ENCODE measurements around the gene CCDC93. TPM values are rescaled to one million over a fixed set of nuclear protein-coding genes. Genes with fewer than 3 reads are reported as not detected.

The CCDC93 gene
- total RNA-seq, result 10 to 100 TPM; 14.5 to 33.8 (median 26.4) TPM
- 10 to 100 TPM; 10.3 to 25.4 TPM for polyA plus RNA-seq
- long read RNA-seq, donor 1, full-length matches to known transcripts, result 1 of 54 reads
- long read RNA-seq, donor 1, partial matches to known transcripts, result 39 of 54 reads
- long read RNA-seq, donor 1, other reads (novel, unspliced or antisense), result 14 of 54 reads
- long read RNA-seq, donor 2, full-length matches to known transcripts, result 7 of 15 reads
- long read RNA-seq, donor 2, partial matches to known transcripts, result 8 of 15 reads
- long read RNA-seq, donor 2, other reads (novel, unspliced or antisense), result 0 of 15 reads
- long read RNA-seq, donor 3, full-length matches to known transcripts, result 3 of 15 reads
- long read RNA-seq, donor 3, partial matches to known transcripts, result 4 of 15 reads
- long read RNA-seq, donor 3, other reads (novel, unspliced or antisense), result 8 of 15 reads

DNA sequence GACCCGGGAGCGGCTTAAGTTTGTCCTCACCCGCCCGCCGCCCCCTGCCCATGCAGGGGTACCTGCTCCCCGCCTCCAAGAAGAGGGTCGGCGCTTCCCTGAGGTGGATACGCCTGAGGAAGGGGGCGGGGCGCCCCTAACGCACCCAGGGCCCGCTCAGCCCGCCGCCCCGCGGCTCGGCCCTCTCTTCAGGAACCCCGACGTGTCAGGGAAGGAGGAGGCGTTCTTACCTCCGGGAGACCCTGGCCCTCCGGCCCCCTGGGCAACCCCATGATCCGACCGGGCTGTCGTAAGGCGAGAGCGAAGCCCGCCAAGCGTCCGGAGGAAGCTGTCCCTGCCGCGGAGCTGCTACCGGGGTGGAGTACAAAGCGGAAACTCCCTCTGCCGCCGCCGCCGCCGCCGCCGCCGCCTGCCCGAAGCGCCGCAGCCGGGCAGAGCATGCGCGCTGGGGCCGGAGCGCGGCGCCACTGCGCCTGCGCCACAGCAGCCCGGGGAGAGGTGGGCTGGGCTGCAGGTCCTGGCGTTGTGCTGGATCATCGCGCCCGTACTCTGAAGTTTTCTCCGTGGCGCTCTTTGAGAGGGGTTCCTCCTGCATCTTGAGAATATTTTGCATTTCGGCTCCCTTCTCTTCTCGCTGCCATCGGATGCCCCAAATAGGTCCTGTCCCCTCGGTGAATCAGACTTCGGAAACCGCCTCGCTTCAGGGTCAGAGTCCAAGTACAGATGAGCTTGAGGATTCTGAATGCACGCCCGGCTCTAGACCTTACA lies at the start of gene CCDC93:
CCDC93 (minus strand) TSS at position 347 of the 768 bp plus-strand sequence; CDS start at position 272, 75 bp downstream.
- TF ChIP-seq, protein P1, sequence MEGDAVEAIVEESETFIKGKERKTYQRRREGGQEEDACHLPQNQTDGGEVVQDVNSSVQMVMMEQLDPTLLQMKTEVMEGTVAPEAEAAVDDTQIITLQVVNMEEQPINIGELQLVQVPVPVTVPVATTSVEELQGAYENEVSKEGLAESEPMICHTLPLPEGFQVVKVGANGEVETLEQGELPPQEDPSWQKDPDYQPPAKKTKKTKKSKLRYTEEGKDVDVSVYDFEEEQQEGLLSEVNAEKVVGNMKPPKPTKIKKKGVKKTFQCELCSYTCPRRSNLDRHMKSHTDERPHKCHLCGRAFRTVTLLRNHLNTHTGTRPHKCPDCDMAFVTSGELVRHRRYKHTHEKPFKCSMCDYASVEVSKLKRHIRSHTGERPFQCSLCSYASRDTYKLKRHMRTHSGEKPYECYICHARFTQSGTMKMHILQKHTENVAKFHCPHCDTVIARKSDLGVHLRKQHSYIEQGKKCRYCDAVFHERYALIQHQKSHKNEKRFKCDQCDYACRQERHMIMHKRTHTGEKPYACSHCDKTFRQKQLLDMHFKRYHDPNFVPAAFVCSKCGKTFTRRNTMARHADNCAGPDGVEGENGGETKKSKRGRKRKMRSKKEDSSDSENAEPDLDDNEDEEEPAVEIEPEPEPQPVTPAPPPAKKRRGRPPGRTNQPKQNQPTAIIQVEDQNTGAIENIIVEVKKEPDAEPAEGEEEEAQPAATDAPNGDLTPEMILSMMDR (IDR thresholded peaks at IDR 0.05), result no peak
- TF ChIP-seq POLR2A (IDR thresholded peaks at IDR 0.05), result peak; percentile 45
- Histone ChIP-seq H3K9me3 (no peaks in the 10 kb centered on the region), H3K27ac (peak within 1 kb of the TSS; percentile 13 to 81), H3K27me3 (no peaks in the 10 kb centered on the region), H3K36me3 (no peaks in the 10 kb centered on the region), H3K4me1 (ENCODE audit: insufficient read depth) (peaks cover 3% of the 10 kb centered on the region), H3K4me3 (peak within 1 kb of the TSS; percentile 77)
- 0 to 1% (median 1%) methylated on average over 28 to 71 of the region's 71 CpGs for WGBS, 3 donors
- DNase-seq, result peak; percentile 73 to 89 (median 77)
- intact Hi-C loops (cut with DNase I), result no loop called here

DNA sequence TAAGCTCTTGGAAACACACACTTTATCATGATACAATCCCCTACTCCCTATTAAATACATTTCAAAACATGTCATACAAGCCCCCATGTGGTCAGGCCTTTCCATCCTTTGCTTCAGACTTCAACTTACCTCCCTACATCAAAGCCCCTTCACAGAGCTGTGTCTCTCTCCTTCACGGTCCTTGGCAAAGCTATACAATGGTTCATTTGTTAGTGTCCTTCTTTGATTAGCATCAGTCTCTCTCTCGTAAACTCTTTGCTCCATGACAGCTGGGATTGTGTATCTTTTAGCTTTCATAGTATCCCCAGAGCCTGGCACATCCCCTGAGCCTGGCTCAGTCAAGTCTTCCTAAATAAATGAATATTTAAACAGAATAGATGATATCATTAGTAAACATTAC lies 48.8 kb upstream of the CCDC93 start:
- no peaks in the 10 kb centered on the region for H3K36me3 ChIP-seq
- TF ChIP-seq, protein P1 (IDR thresholded peaks at IDR 0.05), result no peak
- no peak for TF ChIP-seq EP300 (IDR thresholded peaks at IDR 0.05)
- no peak for TF ChIP-seq POLR2A (IDR thresholded peaks at IDR 0.05)
- H3K9me3 ChIP-seq, result no peaks in the 10 kb centered on the region
- intact Hi-C loops (cut with DNase I), result no loop called here
- no peak overlapping the region for H3K4me3 ChIP-seq
- H3K27ac ChIP-seq, result no peak overlapping the region
- no peaks in the 10 kb centered on the region for H3K27me3 ChIP-seq
- 39 to 53% (median 47%) methylated on average over 2 of the region's 2 CpGs for WGBS, 3 donors
- DNase-seq, result no peak
- H3K4me1 ChIP-seq (ENCODE audit: insufficient read depth), result no peaks in the 10 kb centered on the region

GRCh38 chr2:118062048-118062447 lies 48.2 kb upstream of the CCDC93 start:
- no peaks in the 10 kb centered on the region for H3K36me3 ChIP-seq
- TF ChIP-seq POLR2A (IDR thresholded peaks at IDR 0.05) (no peak), EP300 (IDR thresholded peaks at IDR 0.05) (no peak)
- TF ChIP-seq, protein P1 (IDR thresholded peaks at IDR 0.05), result no peak
- no peak for DNase-seq
- intact Hi-C loops (cut with DNase I), result no loop called here
- no peaks in the 10 kb centered on the region for H3K9me3 ChIP-seq
- H3K27me3 ChIP-seq, result no peaks in the 10 kb centered on the region
- no peak overlapping the region for H3K27ac ChIP-seq
- no peak overlapping the region for H3K4me3 ChIP-seq
- no peaks in the 10 kb centered on the region for H3K4me1 ChIP-seq (ENCODE audit: insufficient read depth)

DNA sequence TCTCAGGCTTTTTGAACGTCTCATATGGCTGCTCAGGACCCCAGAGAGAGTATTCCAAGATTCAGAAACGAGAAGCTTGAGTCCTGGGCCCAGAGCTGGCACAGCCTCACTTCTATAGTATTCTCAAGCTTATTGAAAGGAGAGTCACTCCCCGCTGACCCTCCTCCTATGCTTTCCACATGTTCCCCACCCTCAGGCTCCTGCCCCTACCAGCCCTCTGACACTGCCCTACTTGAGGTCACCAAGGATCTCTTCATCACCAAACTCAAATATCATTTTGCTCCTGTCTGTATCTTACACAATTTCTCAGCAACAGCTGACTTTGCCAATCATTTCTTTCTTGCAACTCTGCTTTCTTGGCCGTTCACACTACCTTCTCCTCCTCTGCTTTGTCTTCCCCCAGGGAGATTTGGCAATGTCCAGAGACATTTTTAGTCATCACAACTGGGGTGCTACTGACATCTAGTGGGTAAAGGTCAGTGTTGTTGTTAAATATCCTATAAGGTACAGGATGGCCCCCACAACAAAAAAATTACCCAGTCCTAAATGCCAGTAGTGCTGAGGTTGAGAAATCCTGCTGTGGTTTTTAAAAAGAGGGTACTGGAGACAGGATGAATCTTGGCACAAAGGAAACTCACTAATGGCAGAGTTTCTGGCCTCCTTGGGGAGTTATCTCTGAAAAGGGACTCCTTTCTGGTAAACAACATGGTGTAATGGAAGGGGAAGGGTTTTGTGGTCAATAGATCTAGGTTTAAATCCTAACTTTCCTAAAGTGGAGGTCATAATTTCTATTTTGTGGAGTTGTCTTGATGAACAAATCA lies 47.5 kb upstream of the CCDC93 start:
- Histone ChIP-seq H3K27ac (no peak overlapping the region), H3K36me3 (no peaks in the 10 kb centered on the region), H3K9me3 (no peaks in the 10 kb centered on the region), H3K4me3 (no peak overlapping the region), H3K4me1 (ENCODE audit: insufficient read depth) (no peaks in the 10 kb centered on the region), H3K27me3 (no peaks in the 10 kb centered on the region)
- no peak for TF ChIP-seq EP300 (IDR thresholded peaks at IDR 0.05)
- TF ChIP-seq POLR2A (IDR thresholded peaks at IDR 0.05), result no peak
- TF ChIP-seq, protein P1 (IDR thresholded peaks at IDR 0.05), result no peak
- no peak for DNase-seq
- 60 to 63% (median 60%) methylated on average over 4 of the region's 4 CpGs for WGBS, 3 donors
- intact Hi-C loops (cut with DNase I), result no loop called here

All from ovary (tissue), 10 donors.